Measurements from ENCODE around the gene MAGI1.
A peak's percentile ranks its signal among the peaks of the same experiment; 100 is the strongest.

Gene MAGI1

DNA sequence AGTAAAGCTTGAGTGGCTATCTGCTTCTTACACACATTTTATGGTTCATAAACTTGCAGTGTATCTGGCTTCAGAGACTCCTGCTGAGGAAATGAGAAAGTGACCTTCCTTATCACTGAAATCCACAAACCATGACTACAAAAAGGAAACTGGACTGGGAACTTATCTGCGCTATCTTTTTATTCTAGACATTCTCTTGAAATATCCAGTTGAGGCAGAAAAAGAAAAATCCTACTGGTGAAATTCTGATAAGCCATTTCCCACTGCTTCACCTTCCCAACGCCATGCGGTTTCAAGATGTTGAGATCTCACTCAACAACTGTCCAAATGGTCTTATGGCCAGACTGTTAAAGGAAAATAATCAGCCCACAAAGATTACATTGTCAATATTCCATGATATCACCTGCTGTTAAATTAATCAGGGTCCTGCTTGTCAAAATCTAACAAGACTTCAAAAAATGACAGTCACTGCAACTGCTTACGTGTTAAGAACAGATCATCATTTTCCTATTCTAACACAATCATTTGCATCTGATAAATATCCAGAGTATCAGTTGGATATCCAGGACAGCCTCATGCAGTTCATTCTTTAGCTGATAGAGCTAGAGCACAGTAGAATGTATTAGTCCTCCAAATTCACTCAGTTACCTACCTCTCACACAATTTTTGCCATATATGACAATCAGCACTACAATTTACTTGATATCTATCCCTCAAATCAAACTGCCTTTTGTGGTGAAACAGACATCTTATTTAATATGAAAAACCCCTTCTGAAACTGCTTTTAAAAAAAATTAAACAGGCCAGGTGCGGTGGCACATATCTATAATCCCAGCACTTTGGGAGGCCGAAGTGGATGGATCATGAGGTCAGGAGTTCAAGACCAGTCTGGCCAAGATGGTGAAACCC, 538.1 kb downstream of the MAGI1 start:
- no peak for DNase-seq

GRCh38 chr3:65497846-65498245, 540.9 kb downstream of the MAGI1 start:
- DNase-seq, result peak; percentile 66

GRCh38 chr3:65497236-65497635, 541.5 kb downstream of the MAGI1 start:
- DNase-seq, result no peak

DNA sequence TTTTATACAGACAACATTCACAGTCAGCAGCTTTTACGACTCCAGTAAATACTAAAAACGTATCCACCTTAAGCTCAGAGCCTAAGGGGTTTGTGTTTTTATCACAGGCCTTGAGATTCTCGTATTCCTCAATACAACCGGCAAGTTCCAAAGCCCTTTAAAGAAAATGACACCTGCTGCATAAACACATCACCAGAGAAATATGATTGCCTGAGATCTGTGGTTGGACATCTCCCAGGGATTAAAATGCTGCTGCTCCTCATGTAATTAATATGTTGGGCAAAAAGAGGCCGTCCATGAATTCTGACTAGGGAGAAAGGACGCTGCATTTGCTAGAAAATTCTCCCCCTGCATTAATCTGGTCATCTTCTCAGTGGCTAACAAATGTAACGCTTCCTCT, 544.8 kb downstream of the MAGI1 start:
- DNase-seq, result no peak

DNA sequence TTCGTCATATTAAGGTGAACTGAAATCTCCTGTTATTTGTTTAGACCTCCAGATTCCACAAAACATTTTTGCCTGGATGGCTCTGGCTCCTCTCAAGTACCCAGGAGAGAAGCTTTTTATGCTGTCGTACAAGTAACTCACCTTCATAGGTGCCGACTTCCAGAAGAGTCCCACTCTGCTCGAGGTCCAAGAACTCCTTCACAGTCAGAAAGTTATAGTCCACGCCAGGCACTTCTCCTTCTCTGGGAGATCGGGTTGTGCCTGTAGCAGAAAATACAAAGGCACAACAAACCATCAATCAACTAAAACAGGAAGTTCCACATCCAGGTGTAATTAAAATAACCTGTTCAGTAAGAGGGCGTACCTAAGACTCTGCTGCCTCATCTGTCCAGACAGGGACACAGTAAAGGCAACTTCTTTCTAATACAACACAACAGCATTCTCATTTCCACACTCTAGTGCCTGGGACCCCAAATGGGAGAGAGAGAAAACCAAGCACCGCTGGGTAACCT, 545.3 kb downstream of the MAGI1 start:
- DNase-seq, result no peak

GRCh38 chr3:65492249-65492648, 546.5 kb downstream of the MAGI1 start:
- no peak for DNase-seq

DNA sequence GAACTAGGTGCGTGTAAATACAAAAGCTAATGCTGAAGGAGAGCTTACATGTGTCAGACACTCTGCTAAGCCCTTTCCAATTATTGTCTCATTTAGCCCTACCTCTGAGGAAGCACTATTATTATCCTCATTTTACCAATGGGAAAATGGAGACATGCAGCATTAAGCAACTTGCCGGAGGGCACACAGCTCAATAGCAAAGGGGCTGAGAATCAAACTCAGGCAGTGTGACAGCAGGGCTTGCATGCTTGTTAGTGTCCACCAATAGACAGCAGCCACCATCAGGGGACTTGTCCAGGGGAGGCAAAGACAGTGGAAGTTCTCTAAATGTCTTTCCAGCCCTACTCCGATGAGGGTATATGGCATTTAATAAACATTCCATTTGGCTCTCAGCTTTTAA, 548.6 kb downstream of the MAGI1 start:
- DNase-seq, result peak; percentile 59

- no peak for DNase-seq
Observed at GRCh38 chr3:65489253-65489652, 549.5 kb downstream of the MAGI1 start.

DNA sequence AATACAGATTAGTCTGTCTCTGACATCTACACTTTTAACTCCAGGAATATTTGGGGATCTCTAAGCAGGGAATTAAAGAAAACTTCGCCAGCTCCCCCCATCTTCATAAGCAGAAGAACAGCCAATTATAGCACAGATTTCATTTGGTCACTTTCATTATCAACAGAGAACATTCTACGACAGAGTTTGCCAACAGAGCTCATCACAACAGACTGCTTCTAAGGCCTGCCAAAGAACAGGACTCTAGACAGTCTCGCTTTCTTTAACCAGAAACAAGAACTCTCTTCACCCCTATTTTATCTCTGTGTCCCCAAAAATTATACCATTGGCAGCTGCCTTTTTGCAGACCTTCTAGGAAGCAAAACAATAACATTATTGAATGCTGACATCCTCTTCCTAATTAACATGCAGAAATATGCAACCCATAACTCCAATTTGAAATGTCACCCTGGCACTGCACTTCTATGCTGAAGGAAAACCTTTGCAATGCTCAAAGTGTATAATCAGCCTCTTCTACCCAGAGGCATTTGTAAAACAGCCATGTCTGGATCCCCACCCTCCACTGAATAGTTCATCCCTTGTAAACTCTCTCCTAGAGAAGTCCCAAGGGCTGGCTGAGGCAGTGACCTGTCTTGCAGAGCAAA, 552.8 kb downstream of the MAGI1 start:
- DNase-seq, result no peak

GRCh38 chr3:65484964-65485363, 553.8 kb downstream of the MAGI1 start:
- no peak for DNase-seq

- DNase-seq, result no peak
Observed at GRCh38 chr3:65483480-65483879, 555.2 kb downstream of the MAGI1 start.

DNA sequence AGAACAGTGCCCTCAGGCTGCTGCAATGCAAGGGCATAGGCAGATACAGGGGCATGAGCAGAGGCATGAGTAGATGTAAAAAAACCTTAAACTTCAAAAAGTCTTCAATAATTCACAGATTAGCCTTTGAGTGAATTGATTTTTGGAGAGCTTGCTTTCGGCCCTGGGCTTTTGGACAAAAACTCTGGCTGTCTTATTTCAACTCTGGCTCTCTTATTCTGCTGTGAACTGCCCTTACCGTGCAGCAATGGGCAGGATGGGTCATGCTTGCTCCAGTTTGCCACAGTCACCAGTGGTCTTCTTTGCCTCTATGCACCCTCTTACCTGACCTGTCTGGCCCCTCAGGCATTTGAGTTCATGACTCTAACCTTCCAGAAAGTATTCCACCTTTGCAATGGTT, 555.7 kb downstream of the MAGI1 start:
- DNase-seq, result no peak

DNA sequence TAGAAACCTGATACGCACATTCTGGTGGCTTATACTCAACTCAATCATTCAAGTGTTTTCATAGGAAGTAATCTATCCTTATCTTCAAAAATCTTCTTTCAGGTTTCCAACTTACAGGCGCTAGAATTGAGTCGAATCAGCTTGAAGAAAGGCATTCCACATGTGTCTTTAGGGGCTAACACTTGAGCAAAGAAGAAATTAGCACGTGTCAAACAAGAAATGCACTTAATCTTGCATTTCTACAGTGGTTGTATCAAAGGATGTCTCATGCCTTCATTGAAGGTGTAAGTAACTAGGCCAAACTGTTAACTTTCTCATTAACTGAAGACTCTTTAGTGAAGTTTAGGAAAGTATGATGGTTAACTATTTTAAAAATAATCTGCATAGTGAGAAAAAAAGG, 557.6 kb downstream of the MAGI1 start:
- no peak for DNase-seq

DNA sequence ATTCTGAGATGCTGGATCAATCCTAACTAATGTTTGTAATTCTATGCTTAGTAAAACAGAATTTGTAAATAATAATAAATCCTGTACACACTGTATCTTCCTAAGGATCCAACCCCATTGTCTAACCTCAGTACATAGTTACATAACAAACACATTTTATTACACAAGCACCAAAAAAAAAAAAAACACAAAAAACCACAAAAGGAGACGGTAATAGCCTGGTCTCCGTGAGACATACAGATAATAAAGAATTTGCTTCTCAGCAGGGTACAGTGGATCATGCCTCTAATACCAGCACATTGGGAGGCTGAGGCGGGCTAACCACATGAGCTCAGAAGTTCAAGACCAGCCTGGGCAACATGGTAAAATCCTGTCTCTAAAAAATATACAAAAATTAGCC, 558.7 kb downstream of the MAGI1 start:
- no peak for DNase-seq

GRCh38 chr3:65478551-65479500, 559.9 kb downstream of the MAGI1 start:
- DNase-seq, result no peak

DNA sequence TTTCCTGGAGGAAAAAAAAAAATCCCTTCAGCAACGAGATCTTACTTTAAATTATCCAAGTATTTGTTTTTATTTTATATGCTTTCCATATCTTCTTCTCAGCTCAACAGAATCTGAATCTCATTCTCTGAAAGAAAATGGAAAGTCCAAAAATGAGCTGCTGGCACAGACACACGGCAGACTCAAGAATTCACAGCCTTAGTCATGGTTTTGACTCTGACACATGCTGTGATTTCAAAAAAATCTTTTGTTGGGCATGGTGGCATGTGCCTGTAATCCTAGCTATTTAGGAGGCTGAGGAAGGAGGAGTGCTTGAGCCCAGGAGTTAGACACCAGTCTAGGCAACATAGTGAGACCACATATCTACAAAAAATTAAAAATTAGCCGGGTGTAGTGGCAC, 565.0 kb downstream of the MAGI1 start:
- no peak for DNase-seq

GRCh38 chr3:65472501-65472900, 566.2 kb downstream of the MAGI1 start:
- DNase-seq, result no peak

GRCh38 chr3:65466300-65466988, 572.3 kb downstream of the MAGI1 start:
- DNase-seq, result no peak

DNA sequence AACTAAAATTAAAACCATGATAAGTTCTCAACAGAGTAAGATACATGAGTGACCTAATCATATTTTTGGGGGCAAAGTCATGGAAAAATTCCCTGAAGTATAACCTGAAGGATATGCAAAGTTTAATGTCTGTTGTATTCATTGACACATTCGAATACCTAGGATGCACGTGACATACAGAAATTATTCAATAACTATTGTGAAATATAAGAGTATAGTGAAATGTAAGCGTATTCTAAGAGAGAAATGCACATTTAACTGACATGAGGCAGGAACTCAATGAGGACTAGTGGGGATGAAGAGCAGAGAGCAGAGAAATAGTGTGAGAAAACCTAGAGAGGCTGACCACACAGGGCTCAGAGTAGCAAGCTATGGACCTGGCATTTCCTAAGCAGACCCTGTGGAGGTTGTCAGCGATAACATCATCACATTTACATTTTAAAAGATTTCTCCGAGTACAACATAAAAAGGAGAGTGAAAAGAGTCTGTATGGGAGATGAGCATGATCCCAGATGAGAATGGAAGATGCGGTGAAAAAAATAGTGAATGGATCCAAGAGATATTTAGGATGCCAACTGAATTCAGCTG, 588.8 kb downstream of the MAGI1 start:
- DNase-seq, result no peak

DNA sequence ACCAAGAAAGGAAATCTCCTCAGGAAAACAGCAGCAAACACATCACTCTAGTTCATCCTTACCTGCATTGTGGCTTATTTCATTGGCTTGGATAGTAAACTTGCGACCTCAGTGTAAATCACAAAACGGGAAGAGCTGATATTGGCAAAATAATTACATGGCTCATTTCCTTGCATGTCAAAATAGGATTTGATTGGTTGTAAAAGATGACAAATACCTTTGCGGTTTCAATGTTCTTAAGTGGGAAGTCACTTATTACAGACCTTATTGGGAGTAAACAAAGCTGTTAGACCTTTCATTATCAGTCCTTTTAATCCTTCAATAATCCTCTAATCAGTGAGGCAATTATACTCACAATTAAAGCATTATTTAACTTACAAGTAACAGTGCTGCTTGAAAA, 590.6 kb downstream of the MAGI1 start:
- DNase-seq, result no peak

GRCh38 chr3:65445573-65446169, 593.0 kb downstream of the MAGI1 start:
- DNase-seq, result peak; percentile 22

GRCh38 chr3:65444447-65444815, 594.3 kb downstream of the MAGI1 start:
- DNase-seq, result no peak
